AG10803 (cell line): ENCODE data around the gene ZNF592.

ENCODE experiments used
- DNase-seq: peaks from one replicate; pipeline ENCODE4 v3.0.0; 2010; ENCODE audit warnings: low read depth
- H3K4me3 ChIP-seq: 2 replicates; pipeline ENCODE4 v1.5.1; 2011; ENCODE audit warnings: mild to moderate bottlenecking, low read length, control low read depth
- CTCF ChIP-seq: conservative IDR thresholded peaks from 2 replicates; pipeline ENCODE4 v1.5.1; 2011; ENCODE audit warnings: mild to moderate bottlenecking, low read length, control low read depth, inconsistent platforms

ZNF592 gene

GRCh38 chr15:84799511-84800187 is 51.3 kb downstream of the ZNF592 start:
- H3K4me3 ChIP-seq = no peak overlapping the region
- DNase-seq = no peak
- no peak for TF ChIP-seq CTCF

- no peak for TF ChIP-seq CTCF
- no peak overlapping the region for H3K4me3 ChIP-seq
- DNase-seq = no peak
Observed at GRCh38 chr15:84800365-84800806, 52.0 kb downstream of the ZNF592 start.

GRCh38 chr15:84804005-84804900 is 55.9 kb downstream of the ZNF592 start:
- TF ChIP-seq CTCF = no peak
- H3K4me3 ChIP-seq = no peak overlapping the region
- DNase-seq = no peak

- TF ChIP-seq CTCF = no peak
- H3K4me3 ChIP-seq = no peak overlapping the region
- DNase-seq = no peak
Observed at GRCh38 chr15:84805221-84805620, 56.8 kb downstream of the ZNF592 start.

GRCh38 chr15:84807228-84807627 is 58.8 kb downstream of the ZNF592 start:
- H3K4me3 ChIP-seq = no peak overlapping the region
- no peak for DNase-seq
- no peak for TF ChIP-seq CTCF

- peak; percentile 31 for DNase-seq
- TF ChIP-seq CTCF = no peak
- H3K4me3 ChIP-seq = no peak overlapping the region
Observed at GRCh38 chr15:84810073-84810840, 61.9 kb downstream of the ZNF592 start.
